HepG2 (cell line): ENCODE results near the gene OR8G5. TPM values are rescaled to one million over a fixed set of nuclear protein-coding genes. Genes with fewer than 3 reads are reported as not detected.

Experiments used
- ATAC-seq: fragments of 200-7000 bp; cut with Tn5 transposase; 3 replicates; pipeline ENCODE4 v1.9.1; 2020; ENCODE audit warnings: mild to moderate bottlenecking, moderate library complexity
- BruUV-seq: library from RNA; stranded (reverse); fragments of 400-500 nt; replicated peaks from 2 replicates; lab custom pipeline; 2021; lab: Mats Ljungman, UMichigan
- CTCF ChIA-PET: fragments of 300-600 bp; formaldehyde crosslinking; extraction: SDS; loops from one replicate; lab custom pipeline; 2021; ENCODE audit warnings: low total read pairs, inconsistent platforms, low intra/inter-chr PET ratio; lab: Yijun Ruan, JAX
- POLR2A ChIA-PET: fragments of 350-600 bp; sonication (Branson Sonifier 250); formaldehyde crosslinking; loops from one replicate; lab custom pipeline; 2020; ENCODE audit warnings: antibody characterized with exemption, inconsistent platforms; lab: Yijun Ruan, JAX
- DNase-seq: peaks from one replicate; pipeline ENCODE4 v3.0.0-alpha.2; 2015; ENCODE audit warnings: low spot score
- FAIRE-seq: peaks from 3 replicates; lab custom pipeline; 2011; peaks lifted over from hg19 to GRCh38; lab: Jason Lieb, UNC
- H2AFZ ChIP-seq: one replicate; pipeline ENCODE4 v1.6.1; 2011; ENCODE audit warnings: low read length, inconsistent platforms
- H3K27ac ChIP-seq: fragments of 300-600 bp; 3 replicates; pipeline ENCODE4 v1.8.0; 2011; ENCODE audit warnings: mixed run types, mild to moderate bottlenecking, mixed read lengths, low read length, inconsistent platforms; ENCODE audit not compliant: insufficient read depth; ENCODE audit errors: extremely low read length
- H3K27me3 ChIP-seq, 2 experiments: fragments of 200-600 bp in 1 of 2; 2 replicates in 1 of 2; 3 replicates in 1 of 2; pipeline versions ENCODE4 v1.6.0 to v1.8.0; 2011; ENCODE audit warnings: low read length in 2 of 2, mild to moderate bottlenecking in 2 of 2, moderate library complexity in 2 of 2, inconsistent platforms in 1 of 2; ENCODE audit not compliant: insufficient read depth in 2 of 2, control insufficient read depth in 1 of 2
- H3K36me3 ChIP-seq, 2 experiments: fragments of 200-600 bp in 1 of 2; replicated peaks in 1 of 2; 2 replicates in 1 of 2; 3 replicates in 1 of 2; pipeline versions ENCODE4 v1.5.1 to v1.8.0; 2011; ENCODE audit warnings: low read length in 2 of 2, inconsistent platforms in 1 of 2; ENCODE audit not compliant: insufficient read depth in 2 of 2, control insufficient read depth in 1 of 2
- H3K4me1 ChIP-seq: 2 replicates; pipeline ENCODE4 v1.5.1; 2012; ENCODE audit warnings: low read length, inconsistent platforms; ENCODE audit not compliant: insufficient read depth
- H3K4me2 ChIP-seq: 2 replicates; pipeline ENCODE4 v1.6.0; 2011; ENCODE audit warnings: low read depth, low read length, inconsistent platforms
- H3K4me3 ChIP-seq, 3 experiments: fragments of 200-600 bp in 1 of 3; sonication (generic), shearing (Covaris generic) in 1 of 3; replicated peaks in 1 of 3; 2 replicates each; pipeline ENCODE4 v1.5.1; 2011 to 2016; ENCODE audit warnings: low read length in 3 of 3, inconsistent platforms in 2 of 3, low read depth in 2 of 3, mild to moderate bottlenecking in 2 of 3, control low read depth in 1 of 3, mixed read lengths in 1 of 3; ENCODE audit not compliant: insufficient read depth in 1 of 3
- H3K79me2 ChIP-seq: one replicate; pipeline ENCODE4 v1.6.1; 2011; ENCODE audit warnings: low read length, inconsistent platforms; ENCODE audit not compliant: insufficient read depth
- H3K9ac ChIP-seq: 2 replicates; pipeline ENCODE4 v1.6.0; 2011; ENCODE audit warnings: mild to moderate bottlenecking, low read depth, low read length, inconsistent platforms; ENCODE audit not compliant: insufficient read depth
- H3K9me3 ChIP-seq: 2 replicates; pipeline ENCODE4 v1.5.1; 2012; ENCODE audit warnings: mild to moderate bottlenecking, low read length
- H4K20me1 ChIP-seq: 2 replicates; pipeline ENCODE4 v1.6.0; 2011; ENCODE audit warnings: inconsistent platforms, mild to moderate bottlenecking, low read length, moderate library complexity; ENCODE audit not compliant: insufficient read depth
- GATAD2A ChIP-seq: IDR thresholded peaks from 2 replicates; pipeline ENCODE4 v1.6.1; 2016
- HOXA3 ChIP-seq: sonication (generic); formaldehyde crosslinking; IDR thresholded peaks from 2 replicates; pipeline ENCODE4 v1.5.0; 2020; ENCODE audit warnings: missing genetic modification reagents
- ISX ChIP-seq: sonication (generic); formaldehyde crosslinking; conservative IDR thresholded peaks from 2 replicates; pipeline ENCODE4 v1.5.0; 2020; ENCODE audit warnings: missing genetic modification reagents
- PHF5A ChIP-seq: IDR thresholded peaks from one replicate; pipeline ENCODE4 v1.6.1; 2018; ENCODE audit warnings: low read depth, missing genetic modification reagents; ENCODE audit not compliant: unreplicated experiment
- RNF2 ChIP-seq: fragments of 450-650 bp; conservative IDR thresholded peaks from 2 replicates; pipeline ENCODE4 v1.6.1; 2016; ENCODE audit warnings: low read depth
- TBL1XR1 ChIP-seq: fragments of 150-350 bp; IDR thresholded peaks from 2 replicates; pipeline ENCODE4 v1.6.1; 2014; ENCODE audit warnings: borderline replicate concordance, low read length; ENCODE audit not compliant: partially characterized antibody
- ZFP82 ChIP-seq: sonication (generic); formaldehyde crosslinking; IDR thresholded peaks from 2 replicates; pipeline ENCODE4 v1.5.1; 2020; ENCODE audit warnings: mild to moderate bottlenecking, missing genetic modification reagents, borderline replicate concordance
- ZNF333 ChIP-seq: sonication (generic); formaldehyde crosslinking; IDR thresholded peaks from 2 replicates; pipeline ENCODE4 v1.4.0; 2020; ENCODE audit warnings: mild to moderate bottlenecking, missing genetic modification reagents, borderline replicate concordance
- ZNF724P ChIP-seq: sonication (generic); formaldehyde crosslinking; IDR thresholded peaks from 2 replicates; pipeline ENCODE4 v1.8.0; 2022; ENCODE audit warnings: missing genetic modification reagents, borderline replicate concordance
- WGBS: methylation state at CpG from one replicate; pipeline ENCODE4 v1.1.6; 2017; ENCODE audit warnings: low lambda C conversion rate; 5-methylcytosine and 5-hydroxymethylcytosine counted together
- in situ Hi-C: cut with HindIII; loops from 2 replicates; pipeline ENCODE4 v1.10.0; 2017; ENCODE audit warnings: low pct_unique_long_range_greater_than_20kb; ENCODE audit not compliant: extremely low pct_ligation_motif_present
- intact Hi-C: fragments of 100-400 bp; cut with micrococcal nuclease; formaldehyde crosslinking; loops from one replicate; pipeline ENCODE4 v1.10.0; 2022; ENCODE audit not compliant: unreplicated experiment
- polyA plus RNA-seq, 8 experiments: library from polyadenylated mRNA; depleted of rRNA in 3 of 8; stranded (reverse) in 7 of 8; unstranded in 1 of 8; fragments of >200 nt; fragmentation: Illumina TruSeq in 4 of 8; extraction: Trizol in 4 of 8; gene quantifications; 2 replicates each; pipeline versions ENCODE4 v1.2.1 to v1.2.3, GENCODE V29; 2011 to 2016; ENCODE audit warnings: low read depth in 4 of 8, missing spikeins in 1 of 8, mixed read lengths in 1 of 8; ENCODE audit not compliant: insufficient read depth in 1 of 8
- total RNA-seq, 5 experiments: library from RNA; depleted of rRNA; stranded (reverse); fragments of >200 nt; fragmentation: Illumina TruSeq; extraction: Trizol; gene quantifications; 2 replicates each; pipeline ENCODE4 v1.2.3, GENCODE V29; 2016; ENCODE audit warnings: low read depth in 1 of 5
- TF ChIP-seq, protein P1 (sequence below): sonication (generic); formaldehyde crosslinking; IDR thresholded peaks from 2 replicates; pipeline ENCODE4 v1.5.1; 2020; ENCODE audit warnings: missing genetic modification reagents, mild to moderate bottlenecking, borderline replicate concordance
- TF ChIP-seq, protein P2 (sequence below): IDR thresholded peaks from 2 replicates; pipeline ENCODE4 v1.6.1; 2012; ENCODE audit warnings: low read length, improper control_type of control experiment
- TF ChIP-seq, protein P3 (sequence below): sonication (generic); formaldehyde crosslinking; IDR thresholded peaks from 2 replicates; pipeline ENCODE4 v1.4.0; 2020; ENCODE audit warnings: low read depth, mild to moderate bottlenecking, missing genetic modification reagents
- TF ChIP-seq, protein P4 (sequence below): sonication (generic); formaldehyde crosslinking; IDR thresholded peaks from 2 replicates; pipeline ENCODE4 v1.4.0; 2020; ENCODE audit warnings: missing genetic modification reagents, borderline replicate concordance

Gene OR8G5
- total and polyA plus RNA-seq, 2 of the 13 experiments (the other 11 are each of a cell fraction or from before 2014, with no cell fraction given): not detected

DNA sequence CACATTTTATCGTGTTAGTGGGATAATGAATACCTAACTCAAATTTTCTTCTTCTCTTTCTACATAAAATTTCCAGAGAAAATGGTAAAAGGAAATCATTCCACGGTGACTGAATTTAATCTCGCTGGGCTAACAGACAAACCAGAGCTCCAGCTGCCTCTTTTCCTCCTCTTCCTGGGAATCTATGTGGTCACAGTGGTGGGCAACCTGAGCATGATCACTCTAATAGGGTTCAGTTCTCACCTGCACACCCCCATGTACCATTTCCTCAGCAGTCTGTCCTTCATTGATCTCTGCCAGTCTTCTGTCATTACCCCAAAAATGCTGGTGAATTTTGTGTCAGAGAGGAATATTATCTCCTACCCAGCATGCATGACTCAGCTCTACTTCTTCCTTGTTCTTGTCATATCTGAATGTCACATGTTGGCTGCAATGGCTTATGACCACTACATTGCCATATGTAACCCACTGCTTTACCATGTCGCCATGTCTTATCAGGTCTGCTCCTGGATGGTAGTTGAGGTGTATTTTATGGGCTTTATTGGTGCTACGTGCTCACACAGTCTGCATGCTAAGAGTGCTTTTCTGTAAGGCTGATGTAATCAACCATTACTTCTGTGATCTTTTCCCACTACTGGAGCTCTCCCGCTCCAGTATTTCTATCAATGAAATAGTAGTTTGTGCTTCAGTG is 48.9 kb upstream of the OR8G5 start (continued):
- TF ChIP-seq, protein P1, sequence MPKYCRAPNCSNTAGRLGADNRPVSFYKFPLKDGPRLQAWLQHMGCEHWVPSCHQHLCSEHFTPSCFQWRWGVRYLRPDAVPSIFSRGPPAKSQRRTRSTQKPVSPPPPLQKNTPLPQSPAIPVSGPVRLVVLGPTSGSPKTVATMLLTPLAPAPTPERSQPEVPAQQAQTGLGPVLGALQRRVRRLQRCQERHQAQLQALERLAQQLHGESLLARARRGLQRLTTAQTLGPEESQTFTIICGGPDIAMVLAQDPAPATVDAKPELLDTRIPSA (CRISPR knock-in tag): no peak
- no peak for TF ChIP-seq ISX

DNA sequence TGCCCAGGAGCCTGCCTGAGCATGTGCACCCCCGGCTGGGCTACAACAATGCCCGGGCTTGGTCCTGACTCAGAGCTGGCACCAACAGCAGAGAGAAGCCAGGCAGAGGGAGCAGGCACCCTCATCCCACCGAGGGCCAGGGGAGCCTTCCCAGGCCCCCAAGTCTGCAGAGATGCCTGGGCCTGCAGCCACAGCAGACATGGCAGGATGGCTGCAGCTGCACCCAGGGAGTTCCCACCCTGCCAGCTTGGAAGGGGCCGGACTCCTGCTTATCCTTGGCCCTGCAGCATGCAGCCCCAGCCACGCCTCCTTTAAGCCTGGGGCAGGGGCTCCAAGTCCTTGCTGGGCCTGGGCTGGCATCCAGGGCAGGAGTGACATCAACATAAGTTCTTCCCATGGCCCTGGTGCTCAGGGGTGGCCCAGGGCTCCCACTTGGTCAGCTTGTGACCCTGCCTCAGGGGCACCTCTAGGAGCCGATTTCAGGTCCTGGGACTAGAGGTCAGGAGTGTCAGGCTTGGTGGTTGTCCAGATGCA is 46.3 kb upstream of the OR8G5 start:
- CTCF ChIA-PET: no interaction called here
- no peaks in the 10 kb centered on the region for H3K9me3 ChIP-seq
- H3K36me3 ChIP-seq: no peaks in the 10 kb centered on the region
- WGBS: no CpG with 5 or more reads among the region's 6 CpGs
- POLR2A ChIA-PET: no interaction called here
- H3K27ac ChIP-seq: no peak overlapping the region
- H3K4me2 ChIP-seq: no peak overlapping the region
- H3K9ac ChIP-seq: no peak overlapping the region
- H2AFZ ChIP-seq: no peak overlapping the region
- in situ Hi-C loops (no loop called here), intact Hi-C loops (no loop called here)
- no peak for ATAC-seq
- H3K4me3 ChIP-seq: no peak overlapping the region
- H3K27me3 ChIP-seq: no peaks in the 10 kb centered on the region; a peak in 1 of 5 replicates
- no peaks in the 10 kb centered on the region for H3K79me2 ChIP-seq
- no peak for FAIRE-seq
- H4K20me1 ChIP-seq: no peaks in the 10 kb centered on the region
- DNase-seq: no peak
- no peaks in the 10 kb centered on the region for H3K4me1 ChIP-seq
- no TSS peak for BruUV-seq
- TF ChIP-seq ZNF333 (CRISPR knock-in tag) (no peak), ZFP82 (no peak), PHF5A (no peak), ZNF724P (CRISPR knock-in tag) (no peak), RNF2 (no peak), GATAD2A (CRISPR knock-in tag) (no peak), TBL1XR1 (no peak), HOXA3 (CRISPR knock-in tag) (no peak)
- TF ChIP-seq, protein P2, sequence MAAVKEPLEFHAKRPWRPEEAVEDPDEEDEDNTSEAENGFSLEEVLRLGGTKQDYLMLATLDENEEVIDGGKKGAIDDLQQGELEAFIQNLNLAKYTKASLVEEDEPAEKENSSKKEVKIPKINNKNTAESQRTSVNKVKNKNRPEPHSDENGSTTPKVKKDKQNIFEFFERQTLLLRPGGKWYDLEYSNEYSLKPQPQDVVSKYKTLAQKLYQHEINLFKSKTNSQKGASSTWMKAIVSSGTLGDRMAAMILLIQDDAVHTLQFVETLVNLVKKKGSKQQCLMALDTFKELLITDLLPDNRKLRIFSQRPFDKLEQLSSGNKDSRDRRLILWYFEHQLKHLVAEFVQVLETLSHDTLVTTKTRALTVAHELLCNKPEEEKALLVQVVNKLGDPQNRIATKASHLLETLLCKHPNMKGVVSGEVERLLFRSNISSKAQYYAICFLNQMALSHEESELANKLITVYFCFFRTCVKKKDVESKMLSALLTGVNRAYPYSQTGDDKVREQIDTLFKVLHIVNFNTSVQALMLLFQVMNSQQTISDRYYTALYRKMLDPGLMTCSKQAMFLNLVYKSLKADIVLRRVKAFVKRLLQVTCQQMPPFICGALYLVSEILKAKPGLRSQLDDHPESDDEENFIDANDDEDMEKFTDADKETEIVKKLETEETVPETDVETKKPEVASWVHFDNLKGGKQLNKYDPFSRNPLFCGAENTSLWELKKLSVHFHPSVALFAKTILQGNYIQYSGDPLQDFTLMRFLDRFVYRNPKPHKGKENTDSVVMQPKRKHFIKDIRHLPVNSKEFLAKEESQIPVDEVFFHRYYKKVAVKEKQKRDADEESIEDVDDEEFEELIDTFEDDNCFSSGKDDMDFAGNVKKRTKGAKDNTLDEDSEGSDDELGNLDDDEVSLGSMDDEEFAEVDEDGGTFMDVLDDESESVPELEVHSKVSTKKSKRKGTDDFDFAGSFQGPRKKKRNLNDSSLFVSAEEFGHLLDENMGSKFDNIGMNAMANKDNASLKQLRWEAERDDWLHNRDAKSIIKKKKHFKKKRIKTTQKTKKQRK: no peak
- TF ChIP-seq, protein P3, sequence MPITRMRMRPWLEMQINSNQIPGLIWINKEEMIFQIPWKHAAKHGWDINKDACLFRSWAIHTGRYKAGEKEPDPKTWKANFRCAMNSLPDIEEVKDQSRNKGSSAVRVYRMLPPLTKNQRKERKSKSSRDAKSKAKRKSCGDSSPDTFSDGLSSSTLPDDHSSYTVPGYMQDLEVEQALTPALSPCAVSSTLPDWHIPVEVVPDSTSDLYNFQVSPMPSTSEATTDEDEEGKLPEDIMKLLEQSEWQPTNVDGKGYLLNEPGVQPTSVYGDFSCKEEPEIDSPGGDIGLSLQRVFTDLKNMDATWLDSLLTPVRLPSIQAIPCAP (CRISPR knock-in tag): no peak
- TF ChIP-seq, protein P4, sequence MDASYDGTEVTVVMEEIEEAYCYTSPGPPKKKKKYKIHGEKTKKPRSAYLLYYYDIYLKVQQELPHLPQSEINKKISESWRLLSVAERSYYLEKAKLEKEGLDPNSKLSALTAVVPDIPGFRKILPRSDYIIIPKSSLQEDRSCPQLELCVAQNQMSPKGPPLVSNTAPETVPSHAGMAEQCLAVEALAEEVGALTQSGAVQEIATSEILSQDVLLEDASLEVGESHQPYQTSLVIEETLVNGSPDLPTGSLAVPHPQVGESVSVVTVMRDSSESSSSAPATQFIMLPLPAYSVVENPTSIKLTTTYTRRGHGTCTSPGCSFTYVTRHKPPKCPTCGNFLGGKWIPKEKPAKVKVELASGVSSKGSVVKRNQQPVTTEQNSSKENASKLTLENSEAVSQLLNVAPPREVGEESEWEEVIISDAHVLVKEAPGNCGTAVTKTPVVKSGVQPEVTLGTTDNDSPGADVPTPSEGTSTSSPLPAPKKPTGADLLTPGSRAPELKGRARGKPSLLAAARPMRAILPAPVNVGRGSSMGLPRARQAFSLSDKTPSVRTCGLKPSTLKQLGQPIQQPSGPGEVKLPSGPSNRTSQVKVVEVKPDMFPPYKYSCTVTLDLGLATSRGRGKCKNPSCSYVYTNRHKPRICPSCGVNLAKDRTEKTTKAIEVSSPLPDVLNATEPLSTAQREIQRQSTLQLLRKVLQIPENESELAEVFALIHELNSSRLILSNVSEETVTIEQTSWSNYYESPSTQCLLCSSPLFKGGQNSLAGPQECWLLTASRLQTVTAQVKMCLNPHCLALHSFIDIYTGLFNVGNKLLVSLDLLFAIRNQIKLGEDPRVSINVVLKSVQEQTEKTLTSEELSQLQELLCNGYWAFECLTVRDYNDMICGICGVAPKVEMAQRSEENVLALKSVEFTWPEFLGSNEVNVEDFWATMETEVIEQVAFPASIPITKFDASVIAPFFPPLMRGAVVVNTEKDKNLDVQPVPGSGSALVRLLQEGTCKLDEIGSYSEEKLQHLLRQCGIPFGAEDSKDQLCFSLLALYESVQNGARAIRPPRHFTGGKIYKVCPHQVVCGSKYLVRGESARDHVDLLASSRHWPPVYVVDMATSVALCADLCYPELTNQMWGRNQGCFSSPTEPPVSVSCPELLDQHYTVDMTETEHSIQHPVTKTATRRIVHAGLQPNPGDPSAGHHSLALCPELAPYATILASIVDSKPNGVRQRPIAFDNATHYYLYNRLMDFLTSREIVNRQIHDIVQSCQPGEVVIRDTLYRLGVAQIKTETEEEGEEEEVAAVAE (CRISPR knock-in tag): no peak
